Cardiac muscle cell (in vitro differentiated cells and primary cell): ENCODE data around the gene PLCD3. TPM values are rescaled to one million over a fixed set of nuclear protein-coding genes. Genes with fewer than 3 reads are reported as not detected.
A peak's percentile ranks its signal among the peaks of the same experiment; 100 is the strongest.

ENCODE experiments used
- DNase-seq, 2 donors: peaks; one replicate each; pipeline versions ENCODE4 v3.0.0 to v3.0.0-alpha.2; 2010 to 2017; ENCODE audit warnings: low read depth in 1 of 2, low spot score in 1 of 2
- H3K27ac ChIP-seq: fragments of 200-600 bp; sonication (generic); 2 replicates; pipeline ENCODE4 v1.5.1; 2016
- H3K27me3 ChIP-seq: fragments of 200-600 bp; sonication (generic); 2 replicates; pipeline ENCODE4 v1.6.0; 2016; ENCODE audit warnings: control low read depth
- H3K36me3 ChIP-seq: fragments of 200-600 bp; sonication (generic); 2 replicates; pipeline ENCODE4 v1.5.1; 2016; ENCODE audit warnings: control low read depth
- H3K4me1 ChIP-seq: fragments of 200-600 bp; sonication (generic); 2 replicates; pipeline ENCODE4 v1.8.1; 2017; ENCODE audit warnings: low read depth, mild to moderate bottlenecking, mixed run types
- H3K4me3 ChIP-seq: fragments of 200-600 bp; sonication (generic); 2 replicates; pipeline ENCODE4 v1.5.1; 2016; ENCODE audit warnings: mild to moderate bottlenecking
- H3K9me3 ChIP-seq: fragments of 200-600 bp; sonication (generic); 2 replicates; pipeline ENCODE4 v1.5.1; 2017; ENCODE audit warnings: low read depth, mild to moderate bottlenecking, control low read depth
- CTCF ChIP-seq: IDR thresholded peaks from 2 replicates; pipeline ENCODE4 v1.5.1; 2012; ENCODE audit warnings: low read depth, mild to moderate bottlenecking, low read length
- polyA plus RNA-seq: library from polyadenylated mRNA; unstranded; fragments of >200 nt; fragmentation: Nextera tagmentation; extraction: Ambion mirVana; gene quantifications from 2 replicates; pipeline ENCODE4 v1.2.1, GENCODE V29; 2016
- total RNA-seq: library from RNA; depleted of rRNA; stranded (reverse); fragments of >200 nt; gene quantifications from 2 replicates; pipeline ENCODE4 v1.2.3, GENCODE V29; 2016

PLCD3 gene
- total and polyA plus RNA-seq, 2 experiments from 2014 or later = 36.0 to 66.3 TPM

- peak in 1 of 2 donors; percentile 30 for DNase-seq
- TF ChIP-seq CTCF = no peak
- H3K27ac ChIP-seq = no peak overlapping the region
- H3K36me3 ChIP-seq = no peaks in the 10 kb centered on the region
- H3K9me3 ChIP-seq = no peaks in the 10 kb centered on the region
- peaks cover 14% of the 10 kb centered on the region for H3K4me1 ChIP-seq
- no peaks in the 10 kb centered on the region for H3K27me3 ChIP-seq
- H3K4me3 ChIP-seq = no peak overlapping the region
Observed at GRCh38 chr17:45129940-45130680, 2.2 kb downstream of the PLCD3 start.

GRCh38 chr17:45129426-45129939 is 2.8 kb downstream of the PLCD3 start:
- Histone ChIP-seq H3K27me3 (no peaks in the 10 kb centered on the region), H3K4me1 (peaks cover 14% of the 10 kb centered on the region), H3K27ac (no peak overlapping the region), H3K4me3 (no peak overlapping the region), H3K9me3 (no peaks in the 10 kb centered on the region), H3K36me3 (no peaks in the 10 kb centered on the region)
- peak in 1 of 2 donors; percentile 36 for DNase-seq
- no peak for TF ChIP-seq CTCF

GRCh38 chr17:45128989-45129388 is 3.3 kb downstream of the PLCD3 start:
- H3K4me1 ChIP-seq = peaks cover 14% of the 10 kb centered on the region
- no peak for TF ChIP-seq CTCF
- no peaks in the 10 kb centered on the region for H3K27me3 ChIP-seq

GRCh38 chr17:45128331-45128730 is 4.0 kb downstream of the PLCD3 start:
- Histone ChIP-seq H3K27me3 (no peaks in the 10 kb centered on the region), H3K4me3 (no peak overlapping the region), H3K36me3 (no peaks in the 10 kb centered on the region), H3K27ac (peak overlapping the region; percentile 92), H3K9me3 (no peaks in the 10 kb centered on the region), H3K4me1 (peaks cover 14% of the 10 kb centered on the region)
- no peak for DNase-seq
- no peak for TF ChIP-seq CTCF

More at GRCh38 chr17:45128989-45129388, 3.3 kb downstream of the PLCD3 start:
- no peak for DNase-seq
- H3K36me3 ChIP-seq = no peaks in the 10 kb centered on the region
- H3K27ac ChIP-seq = no peak overlapping the region
- H3K4me3 ChIP-seq = no peak overlapping the region
- no peaks in the 10 kb centered on the region for H3K9me3 ChIP-seq

- Histone ChIP-seq H3K9me3 (no peaks in the 10 kb centered on the region), H3K4me3 (no peak overlapping the region), H3K27me3 (no peaks in the 10 kb centered on the region), H3K36me3 (no peaks in the 10 kb centered on the region), H3K4me1 (peaks cover 14% of the 10 kb centered on the region), H3K27ac (peak overlapping the region; percentile 92)
- peak; percentile 44 to 70 for DNase-seq
- TF ChIP-seq CTCF = no peak
Observed at GRCh38 chr17:45127548-45128300, 4.6 kb downstream of the PLCD3 start.
